IMR-90 (cell line): ENCODE data around the gene CTR9. TPM values are rescaled to one million over a fixed set of nuclear protein-coding genes. Genes with fewer than 3 reads are reported as not detected.

Experiments
- ATAC-seq: fragments of 200-7000 bp; cut with Tn5 transposase; 2 replicates; pipeline ENCODE4 v1.9.1; 2020; ENCODE audit warnings: low read depth, mild to moderate bottlenecking, moderate library complexity
- BruUV-seq: library from RNA; stranded (reverse); fragments of 400-500 nt; replicated peaks from 2 replicates; lab custom pipeline; 2021; lab: Mats Ljungman, UMichigan
- CTCF ChIA-PET: fragments of 300-600 bp; formaldehyde crosslinking; extraction: SDS; loops from one replicate; lab custom pipeline; 2021; ENCODE audit warnings: antibody characterized with exemption; lab: Yijun Ruan, JAX
- POLR2A ChIA-PET: fragments of 300-600 bp; sonication (Branson Sonifier 250); formaldehyde crosslinking; loops from one replicate; lab custom pipeline; 2022; ENCODE audit warnings: antibody characterized with exemption; ENCODE audit not compliant: unreplicated experiment; lab: Charles Lee
- DNase-seq: peaks from one replicate; pipeline ENCODE4 v3.0.0; 2013
- H2AFZ ChIP-seq: replicated peaks from 2 replicates; pipeline ENCODE3; 2013; ENCODE audit warnings: low read length, mild to moderate bottlenecking; ENCODE audit not compliant: poor library complexity
- H2AK5ac ChIP-seq: 2 replicates; pipeline ENCODE4 v1.6.1; 2013; ENCODE audit warnings: low read depth, low read length, inconsistent platforms
- H2AK9ac ChIP-seq: replicated peaks from 2 replicates; pipeline ENCODE3; 2013; ENCODE audit warnings: mild to moderate bottlenecking, low read depth, low read length, moderate library complexity; ENCODE audit not compliant: poor library complexity
- H2BK120ac ChIP-seq: 2 replicates; pipeline ENCODE4 v1.6.1; 2013; ENCODE audit warnings: low read depth, low read length, inconsistent platforms
- H2BK15ac ChIP-seq: 3 replicates; pipeline ENCODE4 v1.6.1; 2013; ENCODE audit warnings: low read depth, low read length, inconsistent platforms
- H2BK20ac ChIP-seq: 2 replicates; pipeline ENCODE4 v1.6.1; 2013; ENCODE audit warnings: low read depth, mild to moderate bottlenecking, inconsistent platforms, low read length, moderate library complexity
- H2BK5ac ChIP-seq: 2 replicates; pipeline ENCODE4 v1.6.1; 2013; ENCODE audit warnings: mild to moderate bottlenecking, low read depth, low read length, inconsistent platforms; ENCODE audit not compliant: poor library complexity, severe bottlenecking
- H3K14ac ChIP-seq: replicated peaks from 2 replicates; pipeline ENCODE4 v1.6.1; 2013; ENCODE audit warnings: low read depth, low read length, inconsistent platforms
- H3K18ac ChIP-seq: 2 replicates; pipeline ENCODE4 v1.6.1; 2013; ENCODE audit warnings: low read depth, low read length, control low read depth
- H3K23ac ChIP-seq: 2 replicates; pipeline ENCODE4 v1.6.1; 2013; ENCODE audit warnings: low read depth, low read length, inconsistent platforms
- H3K27ac ChIP-seq: 2 replicates; pipeline ENCODE4 v1.5.1; 2013; ENCODE audit warnings: mild to moderate bottlenecking, control low read depth, low read length; ENCODE audit not compliant: insufficient read depth
- H3K27me3 ChIP-seq: 2 replicates; pipeline ENCODE4 v1.6.1; 2013; ENCODE audit warnings: low read length; ENCODE audit not compliant: control insufficient read depth, insufficient read depth
- H3K36me3 ChIP-seq: 2 replicates; pipeline ENCODE4 v1.6.1; 2013; ENCODE audit warnings: low read length, mixed read lengths; ENCODE audit not compliant: control insufficient read depth, insufficient read depth
- H3K4ac ChIP-seq: 2 replicates; pipeline ENCODE4 v1.6.1; 2013; ENCODE audit warnings: low read depth, low read length, inconsistent platforms
- H3K4me1 ChIP-seq: 2 replicates; pipeline ENCODE4 v1.6.1; 2013; ENCODE audit warnings: low read length, mixed read lengths; ENCODE audit not compliant: control insufficient read depth, insufficient read depth
- H3K4me2 ChIP-seq: 2 replicates; pipeline ENCODE4 v1.6.1; 2013; ENCODE audit warnings: low read depth, mild to moderate bottlenecking, control low read depth, low read length, moderate library complexity
- H3K4me3 ChIP-seq: 2 replicates; pipeline ENCODE4 v1.5.1; 2013; ENCODE audit warnings: low read depth, mild to moderate bottlenecking, control low read depth, low read length, moderate library complexity; ENCODE audit not compliant: insufficient read depth
- H3K56ac ChIP-seq: 2 replicates; pipeline ENCODE4 v1.6.1; 2013; ENCODE audit warnings: low read length, inconsistent platforms; ENCODE audit not compliant: insufficient read depth; ENCODE audit errors: extremely low read depth
- H3K79me1 ChIP-seq, 2 experiments: 2 replicates each; pipeline ENCODE4 v1.6.1; 2013; ENCODE audit warnings: low read length in 2 of 2, inconsistent platforms in 1 of 2, low read depth in 1 of 2
- H3K9ac ChIP-seq: 2 replicates; pipeline ENCODE4 v1.6.1; 2013; ENCODE audit warnings: low read depth, low read length, control low read depth
- H3K9me1 ChIP-seq: 2 replicates; pipeline ENCODE4 v1.6.1; 2013; ENCODE audit warnings: low read length, inconsistent platforms; ENCODE audit not compliant: insufficient read depth
- H3K9me3 ChIP-seq: 2 replicates; pipeline ENCODE4 v1.6.1; 2013; ENCODE audit warnings: low read length; ENCODE audit not compliant: control insufficient read depth, insufficient read depth
- H4K20me1 ChIP-seq: 2 replicates; pipeline ENCODE4 v1.6.1; 2013; ENCODE audit warnings: low read length, inconsistent platforms; ENCODE audit not compliant: insufficient read depth
- H4K5ac ChIP-seq: 2 replicates; pipeline ENCODE4 v1.6.1; 2013; ENCODE audit warnings: mild to moderate bottlenecking, low read depth, low read length, control low read depth
- H4K8ac ChIP-seq, 2 experiments: 2 replicates each; pipeline ENCODE4 v1.6.1; 2013; ENCODE audit warnings: low read depth in 2 of 2, low read length in 2 of 2, control low read depth in 1 of 2, inconsistent platforms in 1 of 2
- H4K91ac ChIP-seq: 2 replicates; pipeline ENCODE4 v1.6.1; 2013; ENCODE audit warnings: low read depth, low read length, inconsistent platforms; ENCODE audit not compliant: insufficient read depth
- BHLHE40 ChIP-seq: fragments of 150-350 bp; IDR thresholded peaks from 2 replicates; pipeline ENCODE4 v1.6.1; 2016; ENCODE audit warnings: mild to moderate bottlenecking, low read depth, low read length
- CHD1 ChIP-seq: IDR thresholded peaks from 2 replicates; pipeline ENCODE4 v1.6.1; 2012; ENCODE audit warnings: low read depth, low read length, improper control_type of control experiment
- CTCF ChIP-seq: conservative IDR thresholded peaks from 2 replicates; pipeline ENCODE4 v1.5.1; 2012; ENCODE audit warnings: mild to moderate bottlenecking, low read depth, low read length, improper control_type of control experiment
- FOS ChIP-seq: fragments of 150-350 bp; IDR thresholded peaks from 2 replicates; pipeline ENCODE4 v1.6.1; 2016; ENCODE audit warnings: low read depth, low read length
- MAFK ChIP-seq: IDR thresholded peaks from 2 replicates; pipeline ENCODE4 v1.6.1; 2012; ENCODE audit warnings: low read depth, low read length, improper control_type of control experiment
- MAZ ChIP-seq: IDR thresholded peaks from 2 replicates; pipeline ENCODE4 v1.6.1; 2012; ENCODE audit warnings: low read depth, mild to moderate bottlenecking, low read length, improper control_type of control experiment, moderate library complexity, borderline replicate concordance
- POLR2A ChIP-seq: IDR thresholded peaks from 2 replicates; pipeline ENCODE4 v1.6.1; 2012; ENCODE audit warnings: mild to moderate bottlenecking, low read depth, low read length
- RFX5 ChIP-seq: IDR thresholded peaks from 2 replicates; pipeline ENCODE4 v1.8.0; 2012; ENCODE audit warnings: low read depth, mild to moderate bottlenecking, low read length, moderate library complexity
- SMC3 ChIP-seq: fragments of 150-350 bp; IDR thresholded peaks from 2 replicates; pipeline ENCODE4 v1.6.1; 2016; ENCODE audit warnings: low read depth, mild to moderate bottlenecking, antibody characterized with exemption, low read length, moderate library complexity
- USF2 ChIP-seq: fragments of 150-350 bp; IDR thresholded peaks from 2 replicates; pipeline ENCODE4 v1.6.1; 2017; ENCODE audit warnings: mild to moderate bottlenecking, antibody characterized with exemption, low read length, low read depth
- WGBS, 2 experiments: methylation state at CpG; one replicate each; pipeline versions ENCODE4 v1.1.5 to v1.1.7; 2013; ENCODE audit warnings: missing lambda C conversion rate in 2 of 2; ENCODE audit not compliant: insufficient read length in 1 of 2; ENCODE audit errors: extremely low coverage in 2 of 2; 5-methylcytosine and 5-hydroxymethylcytosine counted together
- dilution Hi-C: fragments of 300-500 bp; cut with HindIII; formaldehyde crosslinking; loops from one replicate; pipeline ENCODE4 v1.14.3; 2018; ENCODE audit warnings: low sequenced_read_pairs; ENCODE audit not compliant: unreplicated experiment
- in situ Hi-C: fragments of 300-500 bp; cut with MboI; formaldehyde crosslinking; loops from 3 replicates; pipeline ENCODE4 v1.14.3; 2019; ENCODE audit warnings: low sequenced_read_pairs, inconsistent platforms, mixed read lengths
- intact Hi-C: fragments of 100-400 bp; cut with micrococcal nuclease; formaldehyde crosslinking; loops from 2 replicates; pipeline ENCODE4 v1.10.0; 2022
- polyA plus RNA-seq, 3 experiments: library from polyadenylated mRNA; depleted of rRNA; stranded (reverse); fragments of >200 nt; gene quantifications; 2 replicates each; pipeline ENCODE4 v1.2.3, GENCODE V29; 2012; ENCODE audit warnings: low replicate concordance in 1 of 3
- total RNA-seq: library from RNA; depleted of rRNA; stranded (reverse); fragments of >200 nt; gene quantifications from 2 replicates; pipeline ENCODE4 v1.2.3, GENCODE V29; 2012

CTR9 gene
- total and polyA plus RNA-seq, 2 of the 4 experiments (the other 2 are of a cell fraction) = 16.8 to 37.1 TPM

- TF ChIP-seq CTCF = no peak
Measured at GRCh38 chr11:10793470-10794255, 42.6 kb downstream of the CTR9 start (continued).

- Histone ChIP-seq H3K4me1 (no peaks in the 10 kb centered on the region), H4K8ac (no peak overlapping the region), H2BK5ac (no peak overlapping the region), H2BK20ac (no peak overlapping the region), H2BK15ac (no peak overlapping the region), H4K5ac (no peak overlapping the region), H3K4ac (no peak overlapping the region), H3K79me1 (peaks cover 15 to 19% of the 10 kb centered on the region in 2 experiments), H2AK5ac (no peak overlapping the region), H2BK120ac (no peak overlapping the region), H2AK9ac (no peak overlapping the region), H3K9ac (no peak overlapping the region), H3K27ac (no peak overlapping the region), H3K14ac (no peak overlapping the region), H3K4me3 (no peak overlapping the region), H3K56ac (no peak overlapping the region), H3K9me3 (no peaks in the 10 kb centered on the region), H3K4me2 (no peak overlapping the region), H2AFZ (no peak overlapping the region), H3K23ac (no peak overlapping the region), H4K91ac (no peak overlapping the region), H3K36me3 (peaks cover 45% of the 10 kb centered on the region), H3K27me3 (no peaks in the 10 kb centered on the region), H4K20me1 (peaks cover 47% of the 10 kb centered on the region; the same call in 1 of the 2 replicates), H3K9me1 (no peaks in the 10 kb centered on the region), H3K18ac (no peak overlapping the region)
- DNase-seq (no peak), ATAC-seq (no peak)
- ChIA-PET CTCF (interaction anchor here (1.2 kb wide), 1 partner anchor 25 kb away, joined by 3 read pairs; no protein-coding TSS in a partner anchor), POLR2A (interaction anchor here (1.1 to 1.7 kb wide), 2 partner anchors 13 to 58 kb away, joined by 3 to 4 read pairs; no protein-coding TSS in a partner anchor)
- dilution Hi-C loops = no loop called here
- intact Hi-C loops = no loop called here
- BruUV-seq = no TSS peak
- WGBS, 2 experiments = 83% methylated on average over 1 of the region's 2 CpGs; no CpG with 5 or more reads in 1 of the 2 experiments
- in situ Hi-C loops = loop anchor here (5.0 to 25.0 kb wide), 2 partner anchors 136 to 1466 kb away; no protein-coding TSS in a partner anchor
- TF ChIP-seq FOS (no peak), BHLHE40 (no peak), MAZ (no peak), CHD1 (no peak), USF2 (no peak), POLR2A (no peak; the same call in 1 of the 2 replicates), SMC3 (no peak), RFX5 (no peak), MAFK (no peak), CTCF (no peak)
Measured at GRCh38 chr11:10796191-10796590, 45.1 kb downstream of the CTR9 start.
